Transverse colon (tissue), 4 donors: ENCODE measurements around the gene H2BK1. TPM values are rescaled to one million over a fixed set of nuclear protein-coding genes. Genes with fewer than 3 reads are reported as not detected.

Experiments
- DNase-seq: peaks from one replicate; pipeline ENCODE4 v3.0.0-alpha.2; 2019
- H3K27ac ChIP-seq, 4 donors: fragments of 200-600 bp; sonication (generic); 2 replicates each; pipeline ENCODE4 v1.5.1; 2016 to 2018; ENCODE audit warnings: inconsistent platforms in 4 of 4
- H3K27me3 ChIP-seq: fragments of 200-600 bp; sonication (generic); 2 replicates; pipeline ENCODE4 v1.5.1; 2017; ENCODE audit warnings: inconsistent platforms
- H3K36me3 ChIP-seq, 4 donors: fragments of 200-600 bp; sonication (generic); 2 replicates each; pipeline ENCODE4 v1.5.1; 2017 to 2019; ENCODE audit warnings: inconsistent platforms in 4 of 4
- H3K4me1 ChIP-seq, 4 donors: fragments of 200-600 bp; sonication (generic); 2 replicates each; pipeline ENCODE4 v1.5.1; 2017 to 2020; ENCODE audit warnings: inconsistent platforms in 4 of 4
- H3K4me3 ChIP-seq, 4 donors: fragments of 200-600 bp; sonication (generic); 1 replicate in 1 of 4; 2 replicates in 3 of 4; pipeline versions ENCODE4 v1.5.1 to v1.6.1; 2017 to 2019; ENCODE audit warnings: inconsistent platforms in 4 of 4
- H3K9me3 ChIP-seq, 2 donors: fragments of 200-600 bp; sonication (generic); 2 replicates each; pipeline ENCODE4 v1.5.1; 2017 to 2019; ENCODE audit warnings: inconsistent platforms in 2 of 2
- CTCF ChIP-seq, 5 experiments: fragments of 200-600 bp in 3 of 5; fragments of 450-650 bp in 2 of 5; sonication (generic) in 3 of 5; IDR thresholded peaks; 1 replicate in 2 of 5; 2 replicates in 3 of 5; pipeline ENCODE4 v1.5.1; 2016 to 2017; ENCODE audit warnings: antibody characterized with exemption in 5 of 5, inconsistent platforms in 3 of 5, mild to moderate bottlenecking in 2 of 5, moderate library complexity in 1 of 5
- EP300 ChIP-seq: sonication (generic); formaldehyde crosslinking; IDR thresholded peaks from one replicate; pipeline ENCODE4 v1.6.1; 2017; ENCODE audit warnings: antibody characterized with exemption, low read depth
- POLR2A ChIP-seq: fragments of 450-650 bp; IDR thresholded peaks from one replicate; pipeline ENCODE4 v1.6.1; 2016; ENCODE audit warnings: antibody characterized with exemption, mild to moderate bottlenecking, moderate library complexity
- POLR2AphosphoS5 ChIP-seq, 3 donors: sonication (generic); formaldehyde crosslinking; IDR thresholded peaks; one replicate each; pipeline ENCODE4 v1.6.1; 2016; ENCODE audit warnings: antibody characterized with exemption in 3 of 3
- WGBS, 2 donors: methylation state at CpG; one replicate each; pipeline ENCODE4 v1.1.5; 2018; ENCODE audit warnings: low coverage in 1 of 2; 5-methylcytosine and 5-hydroxymethylcytosine counted together
- in situ Hi-C, 4 donors: fragments of 200-750 bp; cut with MboI; loops; one replicate each; pipeline versions ENCODE4 v1.15.0 to v1.15.1; 2017; ENCODE audit warnings: low sequenced_read_pairs in 3 of 4, low pct_ligation_motif_present in 1 of 4, low pct_unique_long_range_greater_than_20kb in 1 of 4
- intact Hi-C: fragments of 100-400 bp; cut with DNase I; formaldehyde crosslinking; loops from one replicate; pipeline ENCODE4 v1.15.1; 2023; ENCODE audit warnings: low total_unique reads
- total RNA-seq, 4 donors: library from RNA; depleted of rRNA; stranded (reverse); fragments of >200 nt; gene quantifications; one replicate each; pipeline ENCODE4 v1.1.0, GENCODE V29; 2016

Gene H2BK1
- total RNA-seq, 4 donors from 2014 or later: not detected

DNA sequence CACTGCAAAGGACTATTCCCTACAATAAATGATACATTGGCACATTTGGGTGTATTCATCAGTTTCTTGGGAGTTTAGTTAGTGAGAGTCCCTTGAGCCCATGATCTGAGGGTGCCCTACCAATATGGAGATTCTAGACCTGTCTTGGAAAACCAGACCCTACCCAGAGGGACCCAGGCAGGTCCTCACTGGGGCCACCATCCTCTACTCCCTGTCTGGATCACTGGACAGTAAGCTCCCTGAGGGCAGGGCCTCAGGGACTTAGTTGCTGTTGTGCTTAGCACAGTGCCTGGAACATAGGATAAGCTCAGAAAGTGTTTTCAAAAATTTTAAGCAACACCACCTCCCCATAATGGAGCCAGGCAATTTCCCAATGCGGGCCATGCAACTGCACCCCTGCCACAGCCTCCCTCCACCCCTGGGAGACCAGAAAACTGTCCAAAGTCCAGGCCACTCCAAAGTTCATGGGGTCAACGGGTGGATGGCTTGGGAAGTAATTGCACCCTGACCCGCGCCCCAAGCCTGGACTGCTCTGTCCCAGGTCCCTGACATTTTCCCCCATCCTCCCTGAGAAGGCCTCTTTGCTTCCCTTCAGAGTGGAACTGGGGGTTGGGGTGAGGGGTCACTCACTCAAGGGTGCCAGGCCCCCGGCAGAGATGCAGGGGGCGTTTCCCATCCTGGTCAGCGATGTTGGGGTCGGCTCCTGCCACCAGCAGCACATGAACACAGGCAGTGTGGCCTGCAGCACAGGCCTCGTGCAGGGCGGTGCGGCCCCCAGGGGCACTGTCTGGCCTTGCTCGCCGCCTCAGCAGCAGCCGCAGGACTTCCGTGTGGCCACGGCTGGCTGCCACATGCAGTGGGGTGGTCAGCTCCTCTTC is 24.3 kb downstream of the H2BK1 start:
- in situ Hi-C loops (no loop called here), intact Hi-C loops (no loop called here)
- no peak for DNase-seq
- no peak for TF ChIP-seq EP300
- TF ChIP-seq POLR2AphosphoS5 (IDR thresholded peaks at IDR 0.05): no peak
- TF ChIP-seq CTCF (IDR thresholded peaks at IDR 0.05): no peak
- TF ChIP-seq POLR2A: no peak
- H3K27ac ChIP-seq: no peak overlapping the region
- H3K36me3 ChIP-seq: no peaks in the 10 kb centered on the region
- no peaks in the 10 kb centered on the region for H3K9me3 ChIP-seq
- H3K27me3 ChIP-seq: no peaks in the 10 kb centered on the region
- 78% methylated on average over 16 of the region's 16 CpGs; no CpG with 5 or more reads in 1 of the 2 donors for WGBS, 2 donors
- H3K4me3 ChIP-seq: no peak overlapping the region
- no peaks in the 10 kb centered on the region for H3K4me1 ChIP-seq

DNA sequence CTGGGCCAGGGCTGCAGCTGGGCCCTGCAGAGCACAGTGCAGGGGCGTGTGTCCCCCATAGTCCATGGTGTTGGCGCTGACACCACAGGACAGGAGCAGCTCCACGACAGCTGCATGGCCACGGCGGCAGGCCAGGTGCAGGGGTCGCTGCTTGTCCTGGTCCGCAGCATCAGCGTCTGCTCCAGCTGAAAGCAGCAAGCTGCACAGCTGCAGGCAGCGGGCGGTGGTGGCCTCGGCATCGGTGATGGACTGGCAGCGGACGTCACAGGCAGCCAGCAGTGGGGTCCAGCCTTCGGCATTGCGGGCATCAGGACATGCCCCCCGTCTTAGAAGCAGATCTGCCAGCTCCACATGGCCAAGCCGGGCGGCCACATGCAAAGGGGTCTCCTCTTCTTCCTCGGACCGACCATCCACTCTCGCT is 29.3 kb downstream of the H2BK1 start:
- WGBS, 2 donors: 87% methylated on average over 22 of the region's 22 CpGs; no CpG with 5 or more reads in 1 of the 2 donors
- DNase-seq: no peak
- H3K4me3 ChIP-seq: no peak overlapping the region
- TF ChIP-seq POLR2AphosphoS5 (IDR thresholded peaks at IDR 0.05): no peak
- TF ChIP-seq POLR2A: no peak
- no peak for TF ChIP-seq EP300
- no peak for TF ChIP-seq CTCF (IDR thresholded peaks at IDR 0.05)
- H3K4me1 ChIP-seq: no peaks in the 10 kb centered on the region
- peaks cover 9% of the 10 kb centered on the region for H3K27me3 ChIP-seq
- intact Hi-C loops (no loop called here), in situ Hi-C loops (no loop called here)
- no peaks in the 10 kb centered on the region for H3K9me3 ChIP-seq
- H3K27ac ChIP-seq: no peak overlapping the region
- H3K36me3 ChIP-seq: no peaks in the 10 kb centered on the region

DNA sequence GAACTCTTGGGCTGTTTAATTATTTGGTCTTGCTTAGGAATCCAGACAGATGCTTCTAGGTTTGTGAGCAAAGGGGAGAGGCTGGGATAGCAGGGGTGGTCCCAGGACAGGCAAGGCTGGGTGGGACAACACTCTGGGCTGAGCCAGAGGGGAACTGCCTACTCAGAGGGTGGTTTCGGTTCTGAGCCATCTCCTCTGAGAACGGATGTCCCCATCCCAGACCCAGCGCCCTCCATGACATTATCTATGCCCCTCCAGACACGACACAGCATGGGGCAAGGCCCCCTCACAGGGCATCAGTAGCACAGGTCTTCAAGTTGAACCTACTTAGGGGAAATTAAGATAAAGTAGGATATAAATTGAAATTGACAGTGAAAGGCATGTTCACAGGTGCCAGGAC is 30.3 kb downstream of the H2BK1 start:
- no peaks in the 10 kb centered on the region for H3K36me3 ChIP-seq
- no peak for DNase-seq
- H3K27me3 ChIP-seq: peaks cover 20% of the 10 kb centered on the region
- H3K9me3 ChIP-seq: no peaks in the 10 kb centered on the region
- in situ Hi-C loops: loop anchor here in 1 of 4 donors (10.0 kb wide), 1 partner anchor 55 kb away; no protein-coding TSS in a partner anchor
- H3K27ac ChIP-seq: no peak overlapping the region
- TF ChIP-seq EP300: no peak
- TF ChIP-seq POLR2A: no peak
- TF ChIP-seq POLR2AphosphoS5 (IDR thresholded peaks at IDR 0.05): no peak
- TF ChIP-seq CTCF (IDR thresholded peaks at IDR 0.05): no peak
- H3K4me1 ChIP-seq: no peaks in the 10 kb centered on the region
- 80 to 85% methylated on average over 1 to 4 of the region's 4 CpGs for WGBS, 2 donors
- no peak overlapping the region for H3K4me3 ChIP-seq
- intact Hi-C loops: no loop called here

GRCh38 chr7:151179287-151179860 is 30.9 kb downstream of the H2BK1 start:
- in situ Hi-C loops: loop anchor here in 1 of 4 donors (10.0 kb wide), 1 partner anchor 55 kb away; no protein-coding TSS in a partner anchor
- no peak for DNase-seq
- Histone ChIP-seq H3K27me3 (peaks cover 26% of the 10 kb centered on the region), H3K4me3 (no peak overlapping the region), H3K9me3 (no peaks in the 10 kb centered on the region), H3K4me1 (no peaks in the 10 kb centered on the region), H3K36me3 (no peaks in the 10 kb centered on the region), H3K27ac (no peak overlapping the region)
- 82% methylated on average over 8 of the region's 8 CpGs; no CpG with 5 or more reads in 1 of the 2 donors for WGBS, 2 donors
- intact Hi-C loops: no loop called here
- no peak for TF ChIP-seq CTCF (IDR thresholded peaks at IDR 0.05)
- TF ChIP-seq EP300: no peak
- no peak for TF ChIP-seq POLR2AphosphoS5 (IDR thresholded peaks at IDR 0.05)
- TF ChIP-seq POLR2A: no peak
